C4-2B (cell line): ENCODE results near the gene CATSPER3.

Experiments
- ZFX ChIP-seq: fragments of 450-650 bp; IDR thresholded peaks from 2 replicates; pipeline ENCODE4 v1.6.1; 2017
- TF ChIP-seq, protein P1 (sequence below): fragments of 450-650 bp; conservative IDR thresholded peaks from 2 replicates; pipeline ENCODE4 v1.5.1; 2017; ENCODE audit warnings: mild to moderate bottlenecking

DNA sequence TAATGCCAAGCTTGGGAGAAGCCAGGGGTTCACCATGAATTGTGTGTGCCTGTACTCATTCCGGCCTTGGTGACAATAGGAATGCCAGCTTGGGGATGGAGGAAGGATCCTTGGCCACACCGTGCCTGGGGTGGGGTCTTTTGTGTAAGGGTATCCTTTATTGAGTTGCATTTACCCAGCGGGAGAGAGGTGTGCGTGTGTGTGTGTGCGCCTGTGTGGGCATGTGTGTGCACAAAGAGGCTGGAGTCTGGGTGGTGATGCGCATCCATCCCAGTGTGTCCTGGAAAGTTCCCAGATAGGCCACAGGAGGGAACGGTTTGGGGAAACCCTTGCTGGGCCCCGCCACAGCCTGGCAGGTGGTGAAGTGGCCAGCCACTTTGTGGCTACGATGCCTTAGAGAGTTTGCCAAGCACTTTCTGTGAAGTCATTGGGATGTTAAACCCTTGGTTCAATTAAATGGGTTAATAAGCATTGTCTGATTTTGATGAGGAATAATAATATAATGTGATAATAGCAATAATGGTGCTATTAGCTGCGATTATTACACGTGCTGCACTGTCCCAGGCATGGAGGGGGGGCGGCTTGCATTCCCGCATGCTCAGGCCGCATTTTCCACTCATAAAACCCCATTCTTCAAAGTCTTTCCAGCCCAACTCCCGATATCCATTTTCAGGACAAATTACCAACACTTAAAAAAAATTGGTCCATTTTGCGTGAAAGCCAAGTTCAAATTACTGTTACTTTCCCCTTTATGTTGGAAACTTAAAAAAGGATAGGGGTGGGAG is 52.6 kb downstream of the CATSPER3 start:
- TF ChIP-seq, protein P1, sequence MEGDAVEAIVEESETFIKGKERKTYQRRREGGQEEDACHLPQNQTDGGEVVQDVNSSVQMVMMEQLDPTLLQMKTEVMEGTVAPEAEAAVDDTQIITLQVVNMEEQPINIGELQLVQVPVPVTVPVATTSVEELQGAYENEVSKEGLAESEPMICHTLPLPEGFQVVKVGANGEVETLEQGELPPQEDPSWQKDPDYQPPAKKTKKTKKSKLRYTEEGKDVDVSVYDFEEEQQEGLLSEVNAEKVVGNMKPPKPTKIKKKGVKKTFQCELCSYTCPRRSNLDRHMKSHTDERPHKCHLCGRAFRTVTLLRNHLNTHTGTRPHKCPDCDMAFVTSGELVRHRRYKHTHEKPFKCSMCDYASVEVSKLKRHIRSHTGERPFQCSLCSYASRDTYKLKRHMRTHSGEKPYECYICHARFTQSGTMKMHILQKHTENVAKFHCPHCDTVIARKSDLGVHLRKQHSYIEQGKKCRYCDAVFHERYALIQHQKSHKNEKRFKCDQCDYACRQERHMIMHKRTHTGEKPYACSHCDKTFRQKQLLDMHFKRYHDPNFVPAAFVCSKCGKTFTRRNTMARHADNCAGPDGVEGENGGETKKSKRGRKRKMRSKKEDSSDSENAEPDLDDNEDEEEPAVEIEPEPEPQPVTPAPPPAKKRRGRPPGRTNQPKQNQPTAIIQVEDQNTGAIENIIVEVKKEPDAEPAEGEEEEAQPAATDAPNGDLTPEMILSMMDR: no peak
- TF ChIP-seq ZFX: no peak
